Breast epithelium (tissue), 3 donors: ENCODE results near the gene OCLN.
"Not testable (repeated sequence)": the region's sequence is repeated elsewhere in the genome, so short reads cannot be mapped to it uniquely, and the experiment has no call there.

ENCODE experiments used
- POLR2AphosphoS5 ChIP-seq, 3 donors: sonication (generic); formaldehyde crosslinking; IDR thresholded peaks; one replicate each; pipeline ENCODE4 v1.6.1; 2017; ENCODE audit warnings: antibody characterized with exemption in 3 of 3
- TF ChIP-seq, protein P1 (sequence below), 3 donors: fragments of 450-650 bp; IDR thresholded peaks; one replicate each; pipeline ENCODE4 v1.5.1; 2016 to 2017; ENCODE audit warnings: antibody characterized with exemption in 3 of 3, mild to moderate bottlenecking in 3 of 3, moderate library complexity in 3 of 3

- TF ChIP-seq, protein P1, sequence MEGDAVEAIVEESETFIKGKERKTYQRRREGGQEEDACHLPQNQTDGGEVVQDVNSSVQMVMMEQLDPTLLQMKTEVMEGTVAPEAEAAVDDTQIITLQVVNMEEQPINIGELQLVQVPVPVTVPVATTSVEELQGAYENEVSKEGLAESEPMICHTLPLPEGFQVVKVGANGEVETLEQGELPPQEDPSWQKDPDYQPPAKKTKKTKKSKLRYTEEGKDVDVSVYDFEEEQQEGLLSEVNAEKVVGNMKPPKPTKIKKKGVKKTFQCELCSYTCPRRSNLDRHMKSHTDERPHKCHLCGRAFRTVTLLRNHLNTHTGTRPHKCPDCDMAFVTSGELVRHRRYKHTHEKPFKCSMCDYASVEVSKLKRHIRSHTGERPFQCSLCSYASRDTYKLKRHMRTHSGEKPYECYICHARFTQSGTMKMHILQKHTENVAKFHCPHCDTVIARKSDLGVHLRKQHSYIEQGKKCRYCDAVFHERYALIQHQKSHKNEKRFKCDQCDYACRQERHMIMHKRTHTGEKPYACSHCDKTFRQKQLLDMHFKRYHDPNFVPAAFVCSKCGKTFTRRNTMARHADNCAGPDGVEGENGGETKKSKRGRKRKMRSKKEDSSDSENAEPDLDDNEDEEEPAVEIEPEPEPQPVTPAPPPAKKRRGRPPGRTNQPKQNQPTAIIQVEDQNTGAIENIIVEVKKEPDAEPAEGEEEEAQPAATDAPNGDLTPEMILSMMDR (IDR thresholded peaks at IDR 0.05), result not testable (repeated sequence)
- not testable (repeated sequence) for TF ChIP-seq POLR2AphosphoS5 (IDR thresholded peaks at IDR 0.05)
These were observed 21.1 kb upstream of the OCLN start for GRCh38 chr5:69471516-69471915.
